ENCODE measurements around the gene MASP1.

MASP1 gene

GRCh38 chr3:187288855-187289605, 2.5 kb downstream of the MASP1 start:
- Histone ChIP-seq H3K4me3 (replicated peaks; ENCODE audit: low read depth, low read length) (no peak overlapping the region), H3K36me3 (ENCODE audit: control insufficient read depth, insufficient read depth, low read length) (no peaks in the 10 kb centered on the region), H3K27me3 (replicated peaks; ENCODE audit: control insufficient read depth, insufficient read depth, low read length) (peaks cover 1% of the 10 kb centered on the region; the same call in 1 of the 2 replicates)
- DNase-seq (ENCODE audit: extremely low read depth, insufficient read length) = no peak
- TF ChIP-seq CTCF (IDR thresholded peaks at IDR 0.05; ENCODE audit: insufficient read depth, low read length, poor library complexity, severe bottlenecking) = no peak

GRCh38 chr3:187288131-187288854, 3.2 kb downstream of the MASP1 start:
- Histone ChIP-seq H3K27me3 (replicated peaks; ENCODE audit: control insufficient read depth, insufficient read depth, low read length) (peaks cover 1% of the 10 kb centered on the region; the same call in 1 of the 2 replicates), H3K4me3 (replicated peaks; ENCODE audit: low read depth, low read length) (no peak overlapping the region)

GRCh38 chr3:187287256-187287655, 4.3 kb downstream of the MASP1 start:
- H3K36me3 ChIP-seq (ENCODE audit: control insufficient read depth, insufficient read depth, low read length) = no peaks in the 10 kb centered on the region
- H3K4me3 ChIP-seq (replicated peaks; ENCODE audit: low read depth, low read length) = no peak overlapping the region
- TF ChIP-seq CTCF (IDR thresholded peaks at IDR 0.05; ENCODE audit: insufficient read depth, low read length, poor library complexity, severe bottlenecking) = no peak
- peaks cover 1% of the 10 kb centered on the region; the same call in 1 of the 2 replicates for H3K27me3 ChIP-seq (replicated peaks; ENCODE audit: control insufficient read depth, insufficient read depth, low read length)
- DNase-seq (ENCODE audit: extremely low read depth, insufficient read length) = no peak

More at GRCh38 chr3:187288131-187288854, 3.2 kb downstream of the MASP1 start:
- no peaks in the 10 kb centered on the region for H3K36me3 ChIP-seq (ENCODE audit: control insufficient read depth, insufficient read depth, low read length)
- TF ChIP-seq CTCF (IDR thresholded peaks at IDR 0.05; ENCODE audit: insufficient read depth, low read length, poor library complexity, severe bottlenecking) = no peak
- no peak for DNase-seq (ENCODE audit: extremely low read depth, insufficient read length)

- no peak for TF ChIP-seq CTCF (IDR thresholded peaks at IDR 0.05; ENCODE audit: insufficient read depth, low read length, poor library complexity, severe bottlenecking)
- no peaks in the 10 kb centered on the region for H3K36me3 ChIP-seq (ENCODE audit: control insufficient read depth, insufficient read depth, low read length)
- no peak overlapping the region for H3K4me3 ChIP-seq (replicated peaks; ENCODE audit: low read depth, low read length)
- H3K27me3 ChIP-seq (replicated peaks; ENCODE audit: control insufficient read depth, insufficient read depth, low read length) = peaks cover 1% of the 10 kb centered on the region; the same call in 1 of the 2 replicates
- DNase-seq (ENCODE audit: extremely low read depth, insufficient read length) = no peak
Measured at GRCh38 chr3:187286467-187287059, 5.0 kb downstream of the MASP1 start.

DNA sequence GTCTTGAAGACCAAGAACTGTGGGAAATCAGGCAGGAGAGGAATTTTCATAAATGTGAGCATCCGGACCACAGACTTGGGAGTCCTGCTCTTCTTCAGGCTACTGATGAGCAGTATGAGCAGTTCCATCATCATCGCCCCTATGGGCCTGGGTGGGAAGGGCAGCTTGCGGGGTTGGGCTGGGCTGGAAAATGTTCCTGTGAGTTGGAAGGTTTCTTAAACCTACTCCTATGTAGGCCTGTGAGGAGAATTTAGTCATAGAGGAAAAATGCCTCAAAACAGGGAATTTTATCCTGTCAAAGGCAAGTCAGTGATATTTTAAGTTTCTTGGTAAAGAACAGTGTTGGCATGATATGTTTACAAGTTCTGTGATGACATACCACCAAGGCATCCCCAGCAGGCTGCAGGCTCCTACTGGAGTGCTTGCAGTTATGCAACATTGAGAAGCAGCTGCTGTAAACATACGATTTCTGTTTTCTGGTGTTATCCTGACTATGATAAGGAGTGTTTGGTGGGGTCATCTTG, 10.3 kb downstream of the MASP1 start:
- Histone ChIP-seq H3K27me3 (replicated peaks; ENCODE audit: control insufficient read depth, insufficient read depth, low read length) (no peaks in the 10 kb centered on the region; the same call in 1 of the 2 replicates), H3K4me3 (replicated peaks; ENCODE audit: low read depth, low read length) (no peak overlapping the region), H3K36me3 (ENCODE audit: control insufficient read depth, insufficient read depth, low read length) (no peaks in the 10 kb centered on the region)
- no peak for DNase-seq (ENCODE audit: extremely low read depth, insufficient read length)
- no peak for TF ChIP-seq CTCF (IDR thresholded peaks at IDR 0.05; ENCODE audit: insufficient read depth, low read length, poor library complexity, severe bottlenecking)
